Measurements from ENCODE around the gene TRIM34. TPM values are rescaled to one million over a fixed set of nuclear protein-coding genes. Genes with fewer than 3 reads are reported as not detected.

Gene TRIM34
- total and polyA plus RNA-seq, 10 of the 15 experiments (the other 5 are each of a cell fraction or from before 2014, with no cell fraction given) = 16.7 to 51.4 (median 21.5) TPM

DNA sequence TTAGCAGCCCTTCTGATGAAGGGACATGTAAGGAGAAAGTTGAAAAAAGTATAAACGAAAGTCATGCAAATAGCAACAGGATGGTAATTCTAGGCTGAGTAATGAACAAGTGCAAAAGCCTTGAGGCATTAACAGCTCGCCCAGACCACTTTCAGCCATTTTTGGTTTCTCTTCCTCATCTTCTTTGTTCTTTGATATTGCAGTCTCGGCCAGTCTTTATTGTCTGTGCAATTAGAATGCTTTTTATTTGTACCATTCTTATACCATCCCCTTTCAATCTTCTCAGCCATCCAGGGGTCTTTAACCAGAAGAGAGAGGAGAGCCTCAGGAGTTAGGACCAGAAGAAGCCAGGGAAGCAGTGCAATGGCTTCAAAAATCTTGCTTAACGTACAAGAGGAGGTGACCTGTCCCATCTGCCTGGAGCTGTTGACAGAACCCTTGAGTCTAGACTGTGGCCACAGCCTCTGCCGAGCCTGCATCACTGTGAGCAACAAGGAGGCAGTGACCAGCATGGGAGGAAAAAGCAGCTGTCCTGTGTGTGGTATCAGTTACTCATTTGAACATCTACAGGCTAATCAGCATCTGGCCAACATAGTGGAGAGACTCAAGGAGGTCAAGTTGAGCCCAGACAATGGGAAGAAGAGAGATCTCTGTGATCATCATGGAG is 7.3 kb downstream of the TRIM34 start (continued):
- TF ChIP-seq RELB (IDR thresholded peaks at IDR 0.05; ENCODE audit: low read depth) (peak; percentile 37; the same call in 1 of the 2 replicates), ELK1 (IDR thresholded peaks at IDR 0.05; ENCODE audit: low read depth, low read length) (no peak), BACH1 (IDR thresholded peaks at IDR 0.05; ENCODE audit: borderline replicate concordance) (peak; percentile 8; the same call in 1 of the 2 replicates), SP1 (IDR thresholded peaks at IDR 0.05; ENCODE audit: low read depth, low read length) (peak; percentile 15), YY1 (IDR thresholded peaks at IDR 0.05; ENCODE audit: low read depth, low read length) (peak; percentile 91), SPI1 (IDR thresholded peaks at IDR 0.05; ENCODE audit: borderline replicate concordance, insufficient read depth, low read depth, low read length) (peak; percentile 95), SIN3A (IDR thresholded peaks at IDR 0.05; ENCODE audit: low read depth, low read length) (no peak), NBN (IDR thresholded peaks at IDR 0.05) (peak; percentile 81), ATF7 (IDR thresholded peaks at IDR 0.05; ENCODE audit: low read depth) (peak; percentile 55; the same call in 1 of the 2 replicates), BHLHE40 (IDR thresholded peaks at IDR 0.05; ENCODE audit: borderline replicate concordance in 1 of 2, low read depth in 2 of 2, low read length in 1 of 2) (peak; percentile 21 to 31; a peak in 1 of 4 replicates), DPF2 (IDR thresholded peaks at IDR 0.05) (peak; percentile 81; the same call in 1 of the 2 replicates)
- TF ChIP-seq, protein P1, sequence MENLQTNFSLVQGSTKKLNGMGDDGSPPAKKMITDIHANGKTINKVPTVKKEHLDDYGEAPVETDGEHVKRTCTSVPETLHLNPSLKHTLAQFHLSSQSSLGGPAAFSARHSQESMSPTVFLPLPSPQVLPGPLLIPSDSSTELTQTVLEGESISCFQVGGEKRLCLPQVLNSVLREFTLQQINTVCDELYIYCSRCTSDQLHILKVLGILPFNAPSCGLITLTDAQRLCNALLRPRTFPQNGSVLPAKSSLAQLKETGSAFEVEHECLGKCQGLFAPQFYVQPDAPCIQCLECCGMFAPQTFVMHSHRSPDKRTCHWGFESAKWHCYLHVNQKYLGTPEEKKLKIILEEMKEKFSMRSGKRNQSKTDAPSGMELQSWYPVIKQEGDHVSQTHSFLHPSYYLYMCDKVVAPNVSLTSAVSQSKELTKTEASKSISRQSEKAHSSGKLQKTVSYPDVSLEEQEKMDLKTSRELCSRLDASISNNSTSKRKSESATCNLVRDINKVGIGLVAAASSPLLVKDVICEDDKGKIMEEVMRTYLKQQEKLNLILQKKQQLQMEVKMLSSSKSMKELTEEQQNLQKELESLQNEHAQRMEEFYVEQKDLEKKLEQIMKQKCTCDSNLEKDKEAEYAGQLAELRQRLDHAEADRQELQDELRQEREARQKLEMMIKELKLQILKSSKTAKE (IDR thresholded peaks at IDR 0.05; ENCODE audit: low read depth, poor library complexity, severe bottlenecking) = peak; percentile 83
